ENCODE measurements around the gene GNG8. TPM values are rescaled to one million over a fixed set of nuclear protein-coding genes. Genes with fewer than 3 reads are reported as not detected.

Gene GNG8
- not detected for total RNA-seq

GRCh38 chr19:46635920-46636761 lies at the start of gene GNG8:
GNG8 (minus strand) TSS chr19:46636202; CDS start chr19:46634682, 1,520 bp downstream.
- no peak for DNase-seq

- no peak for DNase-seq
Measured at GRCh38 chr19:46685189-46685588, 49.2 kb upstream of the GNG8 start.

GRCh38 chr19:46678110-46678732 lies 42.2 kb upstream of the GNG8 start:
- DNase-seq, result no peak

GRCh38 chr19:46674416-46675178 lies 38.6 kb upstream of the GNG8 start:
- DNase-seq, result no peak

- DNase-seq, result no peak
Measured at GRCh38 chr19:46670813-46671212, 34.8 kb upstream of the GNG8 start.

- no peak for DNase-seq
Measured at GRCh38 chr19:46668662-46669061, 32.7 kb upstream of the GNG8 start.

- no peak for DNase-seq
Measured at GRCh38 chr19:46665072-46665471, 29.1 kb upstream of the GNG8 start.

GRCh38 chr19:46661735-46662592 lies 26.0 kb upstream of the GNG8 start:
- DNase-seq, result peak; percentile 94

GRCh38 chr19:46661020-46661731 lies 25.2 kb upstream of the GNG8 start, which contains the start of gene DACT3:
DACT3 (minus strand) TSS chr19:46661182; CDS start chr19:46661064, 118 bp downstream.
- DNase-seq, result peak; percentile 99

- no peak for DNase-seq
Measured at GRCh38 chr19:46660551-46661019, 24.6 kb upstream of the GNG8 start.

- DNase-seq, result no peak
Measured at GRCh38 chr19:46660008-46660517, 24.1 kb upstream of the GNG8 start.

- peak; percentile 38 for DNase-seq
Measured at GRCh38 chr19:46659151-46660007, 23.4 kb upstream of the GNG8 start.

- DNase-seq, result no peak
Measured at GRCh38 chr19:46656541-46656940, 20.5 kb upstream of the GNG8 start.

- DNase-seq, result peak; percentile 18
Measured at GRCh38 chr19:46654621-46655152, 18.7 kb upstream of the GNG8 start.

GRCh38 chr19:46650445-46650844 lies 14.4 kb upstream of the GNG8 start:
- no peak for DNase-seq

- DNase-seq, result no peak
Measured at GRCh38 chr19:46648961-46649960, 13.3 kb upstream of the GNG8 start.

- no peak for DNase-seq
Measured at GRCh38 chr19:46648060-46648960, 12.3 kb upstream of the GNG8 start.
